Heart right ventricle (tissue), 16 donors: ENCODE data around the gene BMERB1. TPM values are rescaled to one million over a fixed set of nuclear protein-coding genes. Genes with fewer than 3 reads are reported as not detected.

Experiments
- ATAC-seq, 8 donors: fragments of 200-7000 bp; cut with Tn5 transposase; one replicate each; pipeline ENCODE4 v1.9.1; 2020; ENCODE audit warnings: mild to moderate bottlenecking in 8 of 8, moderate library complexity in 8 of 8, moderate number of reproducible peaks in 1 of 8
- DNase-seq, 2 donors: peaks; one replicate each; pipeline ENCODE4 v3.0.0-alpha.2; 2020
- H3K27ac ChIP-seq, 10 donors: fragments of 200-600 bp; sonication (generic) in 2 of 10; one replicate each; pipeline versions ENCODE4 v1.5.0 to v1.8.0; 2020 to 2022; ENCODE audit warnings: mild to moderate bottlenecking in 3 of 10
- H3K27me3 ChIP-seq, 7 donors: fragments of 200-600 bp; one replicate each; pipeline ENCODE4 v1.8.0; 2021 to 2022; ENCODE audit warnings: mild to moderate bottlenecking in 2 of 7
- H3K36me3 ChIP-seq, 9 donors: fragments of 200-600 bp; sonication (generic) in 1 of 9; one replicate each; pipeline versions ENCODE4 v1.5.0 to v1.8.0; 2020 to 2022; ENCODE audit warnings: mild to moderate bottlenecking in 2 of 9
- H3K4me1 ChIP-seq, 9 donors: fragments of 200-600 bp; sonication (generic) in 1 of 9; one replicate each; pipeline versions ENCODE4 v1.5.0 to v1.8.0; 2020 to 2022; ENCODE audit warnings: mild to moderate bottlenecking in 4 of 9
- H3K4me3 ChIP-seq, 10 donors: fragments of 200-600 bp; sonication (generic) in 2 of 10; one replicate each; pipeline versions ENCODE4 v1.5.0 to v1.8.0; 2020 to 2022; ENCODE audit warnings: mild to moderate bottlenecking in 7 of 10, moderate library complexity in 2 of 10
- H3K9me3 ChIP-seq, 11 donors: fragments of 200-600 bp in 10 of 11; sonication (generic) in 2 of 11; one replicate each; pipeline versions ENCODE4 v1.5.0 to v1.8.0; 2013 to 2022; ENCODE audit warnings: mild to moderate bottlenecking in 2 of 11, control low read depth in 1 of 11, moderate library complexity in 1 of 11
- CTCF ChIP-seq, 9 donors: fragments of 200-600 bp; sonication (generic) in 2 of 9; IDR thresholded peaks; one replicate each; pipeline versions ENCODE4 v1.5.0 to v1.8.0; 2021 to 2022; ENCODE audit warnings: antibody characterized with exemption in 9 of 9, mild to moderate bottlenecking in 5 of 9, moderate library complexity in 1 of 9
- WGBS, 2 donors: extraction: QIAGEN DNeasy Blood & Tissue Kit; methylation state at CpG; one replicate each; pipeline ENCODE4 v1.1.7; 2013; ENCODE audit warnings: inconsistent platforms in 1 of 2; 5-methylcytosine and 5-hydroxymethylcytosine counted together
- intact Hi-C, 10 donors: fragments of 100-400 bp; cut with DNase I; formaldehyde crosslinking; loops; one replicate each; pipeline versions ENCODE4 v1.11.1 to v1.14.2; 2022
- polyA plus RNA-seq, 2 donors: library from polyadenylated mRNA; stranded (reverse); fragments of 200-250 nt; gene quantifications; one replicate each; pipeline ENCODE4 v1.2.3, GENCODE V29; 2013
- total RNA-seq, 10 donors: library from RNA; stranded (reverse); fragmentation: NEBNext Ultra II Directional in 3 of 10; extraction: Animal tissue kit (Norgen Biotek cat#: 25700) in 3 of 10; gene quantifications; one replicate each; pipeline versions ENCODE4 v1.2.1 to v1.2.4, GENCODE V29; 2021 to 2023
- donor health status: Arrhythmogenic right ventricular cardiomyopathy.
- donor health status: ischemic (EF 13 %, LVEDD 7.1; RV severe dilation, severe dysfunction).
- donor health status: healthy with polysubstance abuse.
- donor health status: DM: no; HTN: yes; CAD: no.
- donor health status: DM: no; HTN: no; CAD: no.
- donor health status: ischemic (EF 25% LVEDD 6.9; RV normal size, moderate dysfunction).
- donor health status: ischemic (EF 25% LVEDD 5.7; RV mildly dilated, moderate dysfunction).
- donor health status: healthy.
- donor health status: DM: yes; HTN: yes; CAD: no.
- donor health status: Ischemic cardiomyopathy.
- donor health status: ischemic (EF 35%, LVEDD 5.7; RV mildly dilated, moderate dysfunction).
- donor health status: nonischemic (EF 11% LVEDD 7.7; RV severe dilation, severe dysfunction).
- donor health status: DM: yes; HTN: yes; CAD: no.
- donor health status: PGD.
- donor health status: ischemic (EF 29% LVEDD 5.4; RV normal size, mild dysfunction).
- donor health status: nonischemic (EF 23%, LVEDD 6.1; RV moderate dilation, normal function).

BMERB1 gene
- total and polyA plus RNA-seq, 12 donors: 16.5 to 121 (median 78.9) TPM

DNA sequence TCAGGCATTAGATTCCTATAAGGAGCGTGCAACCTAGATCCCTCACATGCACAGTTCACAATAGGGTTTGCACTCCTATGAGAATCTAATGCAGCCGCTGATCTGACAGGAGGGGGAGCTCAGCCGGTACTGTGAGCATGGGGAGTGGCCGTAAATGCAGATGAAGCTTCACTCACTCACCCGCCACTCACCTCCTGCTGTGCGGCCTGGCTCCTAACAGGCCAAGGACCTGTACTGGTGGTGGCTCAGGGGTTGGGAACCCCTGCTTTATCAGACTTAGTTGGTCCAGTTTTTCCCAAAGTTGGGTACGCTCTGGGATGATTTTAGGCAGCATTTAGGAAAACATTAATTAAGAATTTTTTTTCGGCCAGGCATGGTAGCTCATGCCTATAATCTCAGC lies 104.8 kb downstream of the BMERB1 start:
- TF ChIP-seq CTCF (IDR thresholded peaks at IDR 0.05): no peak
- H3K27ac ChIP-seq: no peak overlapping the region
- peaks cover 0 to 10% (median 0%) of the 10 kb centered on the region in 9 donors for H3K36me3 ChIP-seq
- peaks cover 0 to 14% (median 0%) of the 10 kb centered on the region in 11 donors for H3K9me3 ChIP-seq
- H3K4me3 ChIP-seq: no peak overlapping the region
- no peaks in the 10 kb centered on the region for H3K4me1 ChIP-seq
- WGBS, 2 donors: 81 to 84% methylated on average over 8 of the region's 8 CpGs
- ATAC-seq (no peak), DNase-seq (no peak)
- H3K27me3 ChIP-seq: no peaks in the 10 kb centered on the region
- intact Hi-C loops: loop anchor here in 1 of 10 donors (10.0 kb wide), 1 partner anchor 156 kb away; no protein-coding TSS in a partner anchor

DNA sequence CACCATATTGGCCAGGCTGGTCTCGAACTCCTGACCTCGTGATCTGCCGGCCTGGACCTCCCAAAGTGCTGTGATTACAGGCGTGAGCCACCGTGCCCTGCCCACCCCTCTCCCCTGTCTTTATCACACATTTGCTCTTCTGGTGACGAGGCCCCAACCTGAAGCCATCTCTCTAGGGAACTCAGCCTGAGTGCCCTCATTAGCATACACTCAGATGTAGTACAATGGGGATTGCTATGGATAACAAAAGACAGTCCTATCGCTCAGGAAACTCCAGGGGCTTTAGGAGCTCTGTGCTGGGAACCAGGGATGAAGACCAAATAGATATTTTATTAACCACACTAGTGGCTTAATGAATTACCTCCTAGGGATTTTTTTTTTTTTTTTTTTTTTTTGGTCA lies 107.9 kb downstream of the BMERB1 start:
- WGBS, 2 donors: 91 to 93% methylated on average over 7 of the region's 7 CpGs

GRCh38 chr16:15542734-15543347 lies 108.5 kb downstream of the BMERB1 start:
- ATAC-seq: no peak
- H3K9me3 ChIP-seq: peaks cover 0 to 14% (median 0%) of the 10 kb centered on the region in 11 donors
- no peak overlapping the region for H3K4me3 ChIP-seq
- no peaks in the 10 kb centered on the region for H3K4me1 ChIP-seq
- H3K27ac ChIP-seq: no peak overlapping the region
- TF ChIP-seq CTCF (IDR thresholded peaks at IDR 0.05): no peak
- H3K36me3 ChIP-seq: no peaks in the 10 kb centered on the region
- H3K27me3 ChIP-seq: no peaks in the 10 kb centered on the region
- 97% methylated on average over 6 of the region's 6 CpGs for WGBS, 2 donors
- intact Hi-C loops: loop anchor here in 1 of 10 donors (10.0 kb wide), 1 partner anchor 78 kb away; no protein-coding TSS in a partner anchor
- no peak for DNase-seq

More for the DNA sequence above, 107.9 kb downstream of the BMERB1 start:
- intact Hi-C loops: loop anchor here in 1 of 10 donors (10.0 kb wide), 1 partner anchor 77 kb away; no protein-coding TSS in a partner anchor
- Histone ChIP-seq H3K9me3 (peaks cover 0 to 14% (median 0%) of the 10 kb centered on the region in 11 donors), H3K4me3 (no peak overlapping the region), H3K27me3 (no peaks in the 10 kb centered on the region), H3K4me1 (no peaks in the 10 kb centered on the region), H3K27ac (no peak overlapping the region), H3K36me3 (no peaks in the 10 kb centered on the region)
- ATAC-seq: no peak
- DNase-seq: no peak
- no peak for TF ChIP-seq CTCF (IDR thresholded peaks at IDR 0.05)

GRCh38 chr16:15544405-15544804 lies 110.0 kb downstream of the BMERB1 start:
- H3K27me3 ChIP-seq: no peaks in the 10 kb centered on the region
- DNase-seq (no peak), ATAC-seq (no peak)
- 88% methylated on average over 5 of the region's 5 CpGs for WGBS, 2 donors
- no peak overlapping the region for H3K27ac ChIP-seq
- H3K36me3 ChIP-seq: no peaks in the 10 kb centered on the region
- intact Hi-C loops: loop anchor here in 1 of 10 donors (10.0 kb wide), 1 partner anchor 80 kb away; no protein-coding TSS in a partner anchor
- peaks cover 0 to 14% (median 0%) of the 10 kb centered on the region in 11 donors for H3K9me3 ChIP-seq
- H3K4me1 ChIP-seq: no peaks in the 10 kb centered on the region
- no peak overlapping the region for H3K4me3 ChIP-seq
- no peak for TF ChIP-seq CTCF (IDR thresholded peaks at IDR 0.05)
